ENCODE results near the gene PLIN3.

DNA sequence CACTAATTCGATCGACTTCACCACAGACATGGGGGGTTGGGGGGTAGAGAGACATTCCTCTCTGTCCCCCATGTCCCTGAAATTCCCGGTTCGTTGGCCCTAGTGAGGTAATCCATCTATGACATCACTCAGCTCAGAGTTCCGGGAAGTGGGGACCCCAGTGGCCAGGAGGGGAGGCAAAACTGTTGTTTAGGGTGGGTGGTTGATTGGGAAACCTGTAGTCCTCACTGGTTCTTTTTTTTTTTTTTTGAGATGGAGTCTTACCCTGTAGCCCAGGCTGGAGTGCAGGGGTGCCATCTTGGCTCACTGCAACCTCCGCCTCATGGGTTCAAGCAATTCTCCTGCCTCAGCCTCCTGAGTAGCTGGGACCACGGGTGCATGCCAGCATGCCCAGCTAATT lies 35.3 kb upstream of the PLIN3 start, which contains the start of gene ARRDC5:
- TF ChIP-seq, protein P1, sequence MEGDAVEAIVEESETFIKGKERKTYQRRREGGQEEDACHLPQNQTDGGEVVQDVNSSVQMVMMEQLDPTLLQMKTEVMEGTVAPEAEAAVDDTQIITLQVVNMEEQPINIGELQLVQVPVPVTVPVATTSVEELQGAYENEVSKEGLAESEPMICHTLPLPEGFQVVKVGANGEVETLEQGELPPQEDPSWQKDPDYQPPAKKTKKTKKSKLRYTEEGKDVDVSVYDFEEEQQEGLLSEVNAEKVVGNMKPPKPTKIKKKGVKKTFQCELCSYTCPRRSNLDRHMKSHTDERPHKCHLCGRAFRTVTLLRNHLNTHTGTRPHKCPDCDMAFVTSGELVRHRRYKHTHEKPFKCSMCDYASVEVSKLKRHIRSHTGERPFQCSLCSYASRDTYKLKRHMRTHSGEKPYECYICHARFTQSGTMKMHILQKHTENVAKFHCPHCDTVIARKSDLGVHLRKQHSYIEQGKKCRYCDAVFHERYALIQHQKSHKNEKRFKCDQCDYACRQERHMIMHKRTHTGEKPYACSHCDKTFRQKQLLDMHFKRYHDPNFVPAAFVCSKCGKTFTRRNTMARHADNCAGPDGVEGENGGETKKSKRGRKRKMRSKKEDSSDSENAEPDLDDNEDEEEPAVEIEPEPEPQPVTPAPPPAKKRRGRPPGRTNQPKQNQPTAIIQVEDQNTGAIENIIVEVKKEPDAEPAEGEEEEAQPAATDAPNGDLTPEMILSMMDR (IDR thresholded peaks at IDR 0.05): no peak
- TF ChIP-seq REST (IDR thresholded peaks at IDR 0.05; ENCODE audit: insufficient read depth in 1 of 2, low read depth in 2 of 2, low read length in 1 of 2): no peak

Data from Panc1 (cell line).